ENCODE data around the gene SLC24A1.
"Not testable (repeated sequence)": the region's sequence is repeated elsewhere in the genome, so short reads cannot be mapped to it uniquely, and the experiment has no call there.

Gene SLC24A1

DNA sequence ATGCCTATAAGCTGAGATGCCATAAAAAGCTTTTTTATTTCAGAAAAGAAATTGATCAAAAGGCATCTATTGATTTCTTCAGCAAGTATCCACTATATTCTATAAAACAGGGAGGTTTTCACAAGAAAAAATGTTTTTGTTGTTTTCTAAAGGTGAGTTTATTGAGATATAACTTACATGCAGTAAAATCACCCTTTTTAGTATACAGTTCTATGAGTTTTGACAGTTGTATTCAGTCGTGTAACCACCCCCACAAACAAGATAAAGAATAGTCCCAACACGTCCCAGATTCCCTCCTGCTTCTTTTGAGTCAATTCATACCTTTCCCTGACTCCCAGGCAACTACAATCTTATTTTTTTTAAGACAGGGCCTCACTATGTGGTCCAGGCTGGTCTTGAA lies 18.6 kb upstream of the SLC24A1 start:
- TF ChIP-seq, protein P1, sequence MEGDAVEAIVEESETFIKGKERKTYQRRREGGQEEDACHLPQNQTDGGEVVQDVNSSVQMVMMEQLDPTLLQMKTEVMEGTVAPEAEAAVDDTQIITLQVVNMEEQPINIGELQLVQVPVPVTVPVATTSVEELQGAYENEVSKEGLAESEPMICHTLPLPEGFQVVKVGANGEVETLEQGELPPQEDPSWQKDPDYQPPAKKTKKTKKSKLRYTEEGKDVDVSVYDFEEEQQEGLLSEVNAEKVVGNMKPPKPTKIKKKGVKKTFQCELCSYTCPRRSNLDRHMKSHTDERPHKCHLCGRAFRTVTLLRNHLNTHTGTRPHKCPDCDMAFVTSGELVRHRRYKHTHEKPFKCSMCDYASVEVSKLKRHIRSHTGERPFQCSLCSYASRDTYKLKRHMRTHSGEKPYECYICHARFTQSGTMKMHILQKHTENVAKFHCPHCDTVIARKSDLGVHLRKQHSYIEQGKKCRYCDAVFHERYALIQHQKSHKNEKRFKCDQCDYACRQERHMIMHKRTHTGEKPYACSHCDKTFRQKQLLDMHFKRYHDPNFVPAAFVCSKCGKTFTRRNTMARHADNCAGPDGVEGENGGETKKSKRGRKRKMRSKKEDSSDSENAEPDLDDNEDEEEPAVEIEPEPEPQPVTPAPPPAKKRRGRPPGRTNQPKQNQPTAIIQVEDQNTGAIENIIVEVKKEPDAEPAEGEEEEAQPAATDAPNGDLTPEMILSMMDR (IDR thresholded peaks at IDR 0.05; ENCODE audit: low read length, missing control alignments), result no peak
- no peak for DNase-seq (ENCODE audit: low read depth)

DNA sequence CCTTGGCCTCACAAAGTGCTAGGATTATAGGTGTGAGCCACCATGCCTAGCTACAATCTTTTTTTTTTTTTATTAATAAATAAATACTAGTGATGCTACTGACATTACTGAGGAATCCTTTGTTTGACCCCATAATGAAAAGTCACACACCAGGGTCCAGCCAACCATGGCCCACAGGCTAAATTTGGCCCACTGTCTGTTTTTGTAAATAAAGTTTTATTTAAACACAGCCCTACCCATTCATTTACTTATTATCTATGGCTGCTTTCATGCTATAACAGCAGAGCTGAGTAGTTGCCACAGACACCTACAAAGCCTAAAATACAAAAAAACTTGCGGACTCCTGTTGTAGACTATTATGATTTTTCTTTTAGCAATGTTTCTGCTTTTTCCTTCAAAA lies 18.2 kb upstream of the SLC24A1 start:
- no peak for DNase-seq (ENCODE audit: low read depth)
- TF ChIP-seq, protein P1 (IDR thresholded peaks at IDR 0.05; ENCODE audit: low read length, missing control alignments), result no peak
- no peak overlapping the region for H3K4me3 ChIP-seq (replicated peaks; ENCODE audit: low read depth, low read length)

More for the DNA sequence above, 18.6 kb upstream of the SLC24A1 start:
- H3K4me3 ChIP-seq (replicated peaks; ENCODE audit: low read depth, low read length), result no peak overlapping the region

DNA sequence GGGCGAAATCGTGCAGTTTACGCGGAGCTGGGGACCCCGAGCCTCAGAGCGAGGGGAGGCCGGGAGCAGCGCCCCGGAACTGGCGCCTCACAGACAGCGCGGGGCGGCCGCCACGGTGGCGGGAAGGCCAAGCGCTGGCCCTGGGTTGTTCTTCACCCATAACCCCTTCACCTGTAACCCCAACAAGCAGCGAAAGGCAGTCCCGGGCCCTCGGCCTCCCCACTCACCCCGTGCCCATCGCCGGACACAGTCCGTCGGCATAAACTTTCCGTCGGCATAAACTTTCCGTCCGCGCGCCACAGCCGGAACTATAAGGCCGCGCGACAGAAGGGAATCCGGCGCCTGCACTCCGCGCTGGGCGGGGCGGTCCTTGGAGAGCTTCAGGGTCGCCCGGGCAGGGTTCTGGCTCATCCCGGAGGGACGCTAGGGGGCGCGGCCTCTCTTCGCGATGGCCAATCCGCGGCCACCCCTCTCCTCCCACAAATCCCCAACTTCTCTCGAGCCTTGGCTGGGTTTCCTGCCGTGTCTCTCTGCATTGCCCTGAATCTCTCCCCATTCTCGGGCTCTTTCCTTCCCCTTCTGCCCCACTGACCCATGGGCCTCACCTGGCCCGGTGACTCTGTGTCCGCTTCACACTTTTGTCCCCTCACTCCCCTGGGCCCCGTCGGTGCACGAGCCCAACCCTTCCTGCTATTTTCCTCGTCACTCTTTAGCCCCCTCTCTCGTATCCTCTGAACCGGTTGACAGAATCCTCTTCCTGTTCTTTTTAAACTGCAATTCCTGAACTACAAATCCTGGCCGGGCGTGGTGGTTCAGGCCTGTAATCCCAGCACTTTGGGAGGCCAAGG lies 10.6 kb upstream of the SLC24A1 start, which contains the start of gene INTS14:
Gene INTS14, minus strand, starts transcription at position 261 of the 848 bp plus-strand sequence. CDS start 3,751 bp downstream, outside the sequence.
- peak; percentile 98 for DNase-seq (ENCODE audit: low read depth)
- TF ChIP-seq, protein P1 (IDR thresholded peaks at IDR 0.05; ENCODE audit: low read length, missing control alignments), result peak; percentile 16
- peak within 1 kb of the TSS; percentile 82 for H3K4me3 ChIP-seq (replicated peaks; ENCODE audit: low read depth, low read length)

DNA sequence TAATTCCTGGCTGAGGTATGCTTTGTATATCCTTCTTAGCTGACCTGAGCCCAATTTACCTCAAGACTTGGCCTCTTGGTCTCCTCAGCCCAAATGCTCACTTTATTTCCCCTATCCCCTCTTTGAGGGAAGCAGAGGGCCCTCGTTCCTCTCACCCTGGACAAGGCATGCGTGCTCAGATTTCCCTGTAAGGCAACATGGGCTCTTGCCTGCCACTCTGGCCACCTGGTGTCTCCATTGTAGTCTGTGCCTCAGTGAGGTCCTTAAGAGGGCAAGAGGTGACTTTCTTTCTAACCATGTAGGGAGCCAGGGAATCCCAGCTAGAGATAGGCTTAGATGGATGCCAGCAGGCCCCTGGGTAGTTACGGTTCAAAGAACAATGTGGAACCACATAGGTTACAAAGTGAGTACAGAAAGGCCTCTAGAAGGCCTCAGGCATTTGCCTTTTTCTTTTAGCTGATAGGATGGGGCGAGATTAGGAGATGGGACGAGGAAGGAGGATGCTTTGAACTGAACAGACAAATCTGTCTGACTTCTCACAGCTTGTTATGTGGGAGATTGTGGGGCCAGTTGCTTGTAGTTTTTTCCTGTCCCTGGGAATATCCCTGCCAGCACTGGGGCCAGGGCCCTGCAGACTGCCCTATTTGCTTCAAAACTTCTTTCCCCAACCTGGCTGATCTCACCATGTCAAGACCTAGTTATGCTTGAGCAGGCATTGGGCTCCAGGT lies 9.7 kb upstream of the SLC24A1 start:
- TF ChIP-seq, protein P1 (IDR thresholded peaks at IDR 0.05; ENCODE audit: low read length, missing control alignments), result no peak
- DNase-seq (ENCODE audit: low read depth), result no peak
- peak overlapping the region; percentile 82 for H3K4me3 ChIP-seq (replicated peaks; ENCODE audit: low read depth, low read length)

DNA sequence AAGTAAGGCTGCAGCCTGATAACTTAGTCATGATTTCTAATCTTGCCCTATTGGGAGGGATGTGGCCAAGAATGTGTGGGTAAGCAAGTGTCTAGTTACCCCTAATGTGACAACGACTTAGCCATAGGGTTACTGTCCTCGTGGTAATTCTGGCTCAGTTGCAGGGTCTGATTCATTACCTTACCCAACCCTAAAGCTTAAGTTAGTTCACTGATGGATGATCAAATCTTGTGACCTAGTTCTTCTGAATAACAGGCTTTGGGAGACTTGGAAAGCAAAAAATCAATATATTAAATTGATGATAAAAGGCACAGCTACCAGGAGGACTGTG lies 9.2 kb upstream of the SLC24A1 start:
- no peak for DNase-seq (ENCODE audit: low read depth)
- TF ChIP-seq, protein P1 (IDR thresholded peaks at IDR 0.05; ENCODE audit: low read length, missing control alignments), result no peak
- H3K4me3 ChIP-seq (replicated peaks; ENCODE audit: low read depth, low read length), result no peak overlapping the region

DNA sequence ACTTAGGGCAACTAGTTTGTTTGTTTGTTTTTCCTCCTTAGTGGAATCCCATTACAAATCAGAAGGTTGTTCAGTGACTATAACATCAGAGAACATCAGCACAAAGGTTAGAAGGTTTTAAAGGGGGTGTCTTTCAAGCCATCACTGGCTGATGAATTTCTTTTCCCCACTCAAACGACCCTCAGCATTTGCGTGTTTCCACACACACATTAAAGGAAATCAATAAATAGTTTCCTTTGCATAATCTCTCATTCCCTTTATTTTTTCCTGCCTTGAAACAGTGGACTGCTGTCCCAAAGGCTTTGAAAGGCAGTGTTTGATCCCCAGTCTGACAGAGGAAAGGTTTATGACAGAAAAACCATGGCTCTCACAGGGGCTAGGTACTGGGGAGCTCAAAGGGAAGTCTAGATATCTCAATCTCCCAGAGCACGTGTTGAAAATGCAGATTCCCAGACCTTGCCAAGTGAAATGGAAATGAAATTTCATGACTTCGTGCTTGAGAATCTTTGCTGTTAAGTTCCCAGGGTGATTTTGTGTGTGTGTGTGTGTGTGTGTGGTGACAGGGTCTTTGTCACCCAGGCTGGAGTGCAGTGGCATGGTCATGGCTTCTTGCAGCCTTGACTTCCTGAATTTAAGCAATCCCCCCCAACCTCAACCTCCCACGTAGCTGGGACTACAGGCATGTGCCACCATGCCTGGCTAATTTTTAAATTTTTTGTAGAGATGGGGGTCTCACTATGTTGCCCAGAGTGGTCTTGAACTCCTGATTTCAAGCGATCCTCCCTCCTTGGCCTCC lies 8.6 kb upstream of the SLC24A1 start:
- DNase-seq (ENCODE audit: low read depth), result no peak
- TF ChIP-seq, protein P1 (IDR thresholded peaks at IDR 0.05; ENCODE audit: low read length, missing control alignments), result no peak
- no peak overlapping the region for H3K4me3 ChIP-seq (replicated peaks; ENCODE audit: low read depth, low read length)

DNA sequence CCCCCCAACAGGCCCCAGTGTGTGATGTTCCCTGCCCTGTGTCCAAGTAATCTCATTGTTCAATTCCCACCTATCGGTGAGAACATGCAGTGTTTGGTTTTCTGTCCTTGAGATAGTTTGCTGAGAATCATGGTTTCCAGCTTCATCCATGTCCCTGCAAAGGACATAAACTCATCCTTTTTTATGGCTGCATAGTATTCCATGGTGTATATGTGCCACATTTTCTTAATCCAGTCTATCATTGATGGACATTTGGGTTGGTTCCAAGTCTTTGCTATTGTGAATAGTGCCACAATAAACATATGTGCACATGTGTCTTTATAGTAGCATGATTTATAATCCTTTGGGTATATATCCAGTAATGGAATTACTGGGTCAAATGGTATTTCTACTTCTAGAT lies 5.9 kb upstream of the SLC24A1 start:
- not testable (repeated sequence) for H3K4me3 ChIP-seq (replicated peaks; ENCODE audit: low read depth, low read length); DNase-seq (ENCODE audit: low read depth)

Measured in fibroblast of pulmonary artery (primary cell).